Ishikawa (cell line): ENCODE data around the gene CYYR1.

Experiments used
- CEBPB ChIP-seq: IDR thresholded peaks from 2 replicates; pipeline ENCODE4 v1.6.1; 2012
- CREB1 ChIP-seq: IDR thresholded peaks from 2 replicates; pipeline ENCODE4 v1.6.1; 2012; ENCODE audit warnings: low read depth
- EGR1 ChIP-seq: IDR thresholded peaks from 2 replicates; pipeline ENCODE4 v1.6.1; 2012
- EP300 ChIP-seq: IDR thresholded peaks from 2 replicates; pipeline ENCODE4 v1.6.1; 2012; ENCODE audit warnings: borderline replicate concordance
- FOXM1 ChIP-seq: IDR thresholded peaks from 2 replicates; pipeline ENCODE4 v1.6.1; 2012; ENCODE audit warnings: low read depth, borderline replicate concordance
- NFIC ChIP-seq: IDR thresholded peaks from 2 replicates; pipeline ENCODE4 v1.6.1; 2012
- RAD21 ChIP-seq: IDR thresholded peaks from 2 replicates; pipeline ENCODE4 v1.6.1; 2012; ENCODE audit warnings: low read depth
- TAF1 ChIP-seq: IDR thresholded peaks from 2 replicates; pipeline ENCODE4 v1.6.1; 2012; ENCODE audit warnings: low read depth, mild to moderate bottlenecking
- YY1 ChIP-seq: IDR thresholded peaks from 2 replicates; pipeline ENCODE4 v1.6.1; 2012; ENCODE audit warnings: low read depth
- TF ChIP-seq, protein P1 (sequence below): IDR thresholded peaks from 2 replicates; pipeline ENCODE4 v1.6.1; 2012; ENCODE audit warnings: low read depth, mild to moderate bottlenecking
- TF ChIP-seq, protein P2 (sequence below): IDR thresholded peaks from 2 replicates; pipeline ENCODE4 v1.6.1; 2012
- TF ChIP-seq, protein P3 (sequence below): IDR thresholded peaks from 2 replicates; pipeline ENCODE4 v1.6.1; 2012

DNA sequence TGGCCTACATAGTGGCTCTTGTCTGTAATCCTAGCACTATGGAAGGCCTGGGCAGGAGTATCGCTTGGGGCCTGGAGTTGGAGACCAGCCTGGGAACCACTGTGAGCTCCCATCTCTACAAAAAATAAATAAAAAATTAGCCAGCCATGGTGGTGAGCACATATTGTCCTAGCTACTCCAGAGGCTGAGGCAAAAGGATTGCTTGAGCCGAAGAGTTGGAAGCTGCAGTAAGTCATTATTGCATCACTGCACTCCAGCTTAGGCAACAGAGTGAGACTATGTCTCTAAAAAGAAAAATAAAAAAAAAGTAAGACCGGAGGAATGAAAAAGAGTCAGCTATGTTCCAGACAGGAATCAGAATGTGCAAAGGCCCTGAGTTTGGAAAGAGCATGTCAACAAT lies 115.3 kb downstream of the CYYR1 start:
- TF ChIP-seq NFIC: no peak
- TF ChIP-seq RAD21: no peak
- TF ChIP-seq, protein P1, sequence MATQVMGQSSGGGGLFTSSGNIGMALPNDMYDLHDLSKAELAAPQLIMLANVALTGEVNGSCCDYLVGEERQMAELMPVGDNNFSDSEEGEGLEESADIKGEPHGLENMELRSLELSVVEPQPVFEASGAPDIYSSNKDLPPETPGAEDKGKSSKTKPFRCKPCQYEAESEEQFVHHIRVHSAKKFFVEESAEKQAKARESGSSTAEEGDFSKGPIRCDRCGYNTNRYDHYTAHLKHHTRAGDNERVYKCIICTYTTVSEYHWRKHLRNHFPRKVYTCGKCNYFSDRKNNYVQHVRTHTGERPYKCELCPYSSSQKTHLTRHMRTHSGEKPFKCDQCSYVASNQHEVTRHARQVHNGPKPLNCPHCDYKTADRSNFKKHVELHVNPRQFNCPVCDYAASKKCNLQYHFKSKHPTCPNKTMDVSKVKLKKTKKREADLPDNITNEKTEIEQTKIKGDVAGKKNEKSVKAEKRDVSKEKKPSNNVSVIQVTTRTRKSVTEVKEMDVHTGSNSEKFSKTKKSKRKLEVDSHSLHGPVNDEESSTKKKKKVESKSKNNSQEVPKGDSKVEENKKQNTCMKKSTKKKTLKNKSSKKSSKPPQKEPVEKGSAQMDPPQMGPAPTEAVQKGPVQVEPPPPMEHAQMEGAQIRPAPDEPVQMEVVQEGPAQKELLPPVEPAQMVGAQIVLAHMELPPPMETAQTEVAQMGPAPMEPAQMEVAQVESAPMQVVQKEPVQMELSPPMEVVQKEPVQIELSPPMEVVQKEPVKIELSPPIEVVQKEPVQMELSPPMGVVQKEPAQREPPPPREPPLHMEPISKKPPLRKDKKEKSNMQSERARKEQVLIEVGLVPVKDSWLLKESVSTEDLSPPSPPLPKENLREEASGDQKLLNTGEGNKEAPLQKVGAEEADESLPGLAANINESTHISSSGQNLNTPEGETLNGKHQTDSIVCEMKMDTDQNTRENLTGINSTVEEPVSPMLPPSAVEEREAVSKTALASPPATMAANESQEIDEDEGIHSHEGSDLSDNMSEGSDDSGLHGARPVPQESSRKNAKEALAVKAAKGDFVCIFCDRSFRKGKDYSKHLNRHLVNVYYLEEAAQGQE: no peak
- TF ChIP-seq EP300: no peak
- TF ChIP-seq CEBPB: no peak
- TF ChIP-seq, protein P2, sequence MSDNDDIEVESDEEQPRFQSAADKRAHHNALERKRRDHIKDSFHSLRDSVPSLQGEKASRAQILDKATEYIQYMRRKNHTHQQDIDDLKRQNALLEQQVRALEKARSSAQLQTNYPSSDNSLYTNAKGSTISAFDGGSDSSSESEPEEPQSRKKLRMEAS: no peak
- TF ChIP-seq YY1: no peak
- no peak for TF ChIP-seq FOXM1
- TF ChIP-seq, protein P3, sequence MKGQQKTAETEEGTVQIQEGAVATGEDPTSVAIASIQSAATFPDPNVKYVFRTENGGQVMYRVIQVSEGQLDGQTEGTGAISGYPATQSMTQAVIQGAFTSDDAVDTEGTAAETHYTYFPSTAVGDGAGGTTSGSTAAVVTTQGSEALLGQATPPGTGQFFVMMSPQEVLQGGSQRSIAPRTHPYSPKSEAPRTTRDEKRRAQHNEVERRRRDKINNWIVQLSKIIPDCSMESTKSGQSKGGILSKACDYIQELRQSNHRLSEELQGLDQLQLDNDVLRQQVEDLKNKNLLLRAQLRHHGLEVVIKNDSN: no peak
- no peak for TF ChIP-seq CREB1
- TF ChIP-seq TAF1: no peak
- no peak for TF ChIP-seq EGR1
